Lower lobe of right lung (tissue), 2 donors: ENCODE results near the gene PRPF8. TPM values are rescaled to one million over a fixed set of nuclear protein-coding genes. Genes with fewer than 3 reads are reported as not detected.
"Not testable (repeated sequence)": the region's sequence is repeated elsewhere in the genome, so short reads cannot be mapped to it uniquely, and the experiment has no call there.

Source experiments
- ATAC-seq, 2 donors: fragments of 200-7000 bp; cut with Tn5 transposase; one replicate each; pipeline ENCODE4 v1.9.1; 2020 to 2022; ENCODE audit warnings: mild to moderate bottlenecking in 2 of 2, moderate library complexity in 2 of 2
- DNase-seq: peaks from one replicate; pipeline ENCODE4 v3.0.0-alpha.2; 2020
- H3K27ac ChIP-seq: fragments of 200-600 bp; one replicate; pipeline ENCODE4 v1.8.0; 2022
- H3K27me3 ChIP-seq: fragments of 200-600 bp; one replicate; pipeline ENCODE4 v1.8.0; 2022; ENCODE audit warnings: low read depth
- H3K36me3 ChIP-seq: fragments of 200-600 bp; one replicate; pipeline ENCODE4 v1.8.0; 2022; ENCODE audit warnings: mild to moderate bottlenecking
- H3K4me1 ChIP-seq: fragments of 200-600 bp; one replicate; pipeline ENCODE4 v1.8.0; 2022
- H3K4me3 ChIP-seq: fragments of 200-600 bp; one replicate; pipeline ENCODE4 v1.8.0; 2022; ENCODE audit warnings: mild to moderate bottlenecking
- H3K9me3 ChIP-seq: fragments of 200-600 bp; one replicate; pipeline ENCODE4 v1.8.0; 2022
- intact Hi-C: fragments of 100-400 bp; cut with DNase I; formaldehyde crosslinking; loops from one replicate; pipeline ENCODE4 v1.11.0; 2022
- total RNA-seq: library from RNA; stranded (reverse); fragmentation: NEBNext Ultra II Directional; extraction: Animal tissue kit (Norgen Biotek cat#: 25700); gene quantifications from one replicate; pipeline ENCODE4 v1.2.1, GENCODE V29; 2021
- TF ChIP-seq, protein P1 (sequence below): fragments of 200-600 bp; IDR thresholded peaks from one replicate; pipeline ENCODE4 v1.8.0; 2022; ENCODE audit warnings: antibody characterized with exemption, mild to moderate bottlenecking
- donor health status: DM: no; HTN: yes; CAD: no; lungs with severe emphysema.

PRPF8 gene
- total RNA-seq, 1 donor from 2014 or later: 280 TPM

DNA sequence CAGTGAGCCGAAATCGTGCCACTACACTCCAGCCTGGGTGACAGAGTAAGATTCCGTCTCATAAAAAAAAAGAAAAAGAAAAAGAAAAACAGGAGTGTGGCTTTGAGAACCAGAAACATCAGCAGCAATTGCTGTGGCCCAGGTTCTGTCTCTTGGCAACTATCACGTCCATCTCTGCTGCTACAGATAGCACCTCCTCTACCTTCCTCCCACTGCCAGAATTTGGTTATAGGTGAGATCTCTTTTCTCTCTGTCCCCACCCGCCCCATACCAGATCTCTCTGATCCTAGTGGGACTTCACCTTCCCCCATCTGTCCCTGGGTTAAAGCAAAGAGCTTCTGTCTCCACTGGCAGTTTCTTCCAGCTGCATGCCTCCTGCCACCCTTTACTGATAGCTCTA lies 22.4 kb upstream of the PRPF8 start:
- DNase-seq (no peak), ATAC-seq (no peak)
- TF ChIP-seq, protein P1, sequence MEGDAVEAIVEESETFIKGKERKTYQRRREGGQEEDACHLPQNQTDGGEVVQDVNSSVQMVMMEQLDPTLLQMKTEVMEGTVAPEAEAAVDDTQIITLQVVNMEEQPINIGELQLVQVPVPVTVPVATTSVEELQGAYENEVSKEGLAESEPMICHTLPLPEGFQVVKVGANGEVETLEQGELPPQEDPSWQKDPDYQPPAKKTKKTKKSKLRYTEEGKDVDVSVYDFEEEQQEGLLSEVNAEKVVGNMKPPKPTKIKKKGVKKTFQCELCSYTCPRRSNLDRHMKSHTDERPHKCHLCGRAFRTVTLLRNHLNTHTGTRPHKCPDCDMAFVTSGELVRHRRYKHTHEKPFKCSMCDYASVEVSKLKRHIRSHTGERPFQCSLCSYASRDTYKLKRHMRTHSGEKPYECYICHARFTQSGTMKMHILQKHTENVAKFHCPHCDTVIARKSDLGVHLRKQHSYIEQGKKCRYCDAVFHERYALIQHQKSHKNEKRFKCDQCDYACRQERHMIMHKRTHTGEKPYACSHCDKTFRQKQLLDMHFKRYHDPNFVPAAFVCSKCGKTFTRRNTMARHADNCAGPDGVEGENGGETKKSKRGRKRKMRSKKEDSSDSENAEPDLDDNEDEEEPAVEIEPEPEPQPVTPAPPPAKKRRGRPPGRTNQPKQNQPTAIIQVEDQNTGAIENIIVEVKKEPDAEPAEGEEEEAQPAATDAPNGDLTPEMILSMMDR: no peak
- H3K4me3 ChIP-seq: no peak overlapping the region
- H3K36me3 ChIP-seq: peaks cover 11% of the 10 kb centered on the region
- peaks cover 30% of the 10 kb centered on the region for H3K4me1 ChIP-seq
- H3K27ac ChIP-seq: no peak overlapping the region
- intact Hi-C loops: no loop called here
- H3K9me3 ChIP-seq: no peaks in the 10 kb centered on the region
- no peaks in the 10 kb centered on the region for H3K27me3 ChIP-seq

DNA sequence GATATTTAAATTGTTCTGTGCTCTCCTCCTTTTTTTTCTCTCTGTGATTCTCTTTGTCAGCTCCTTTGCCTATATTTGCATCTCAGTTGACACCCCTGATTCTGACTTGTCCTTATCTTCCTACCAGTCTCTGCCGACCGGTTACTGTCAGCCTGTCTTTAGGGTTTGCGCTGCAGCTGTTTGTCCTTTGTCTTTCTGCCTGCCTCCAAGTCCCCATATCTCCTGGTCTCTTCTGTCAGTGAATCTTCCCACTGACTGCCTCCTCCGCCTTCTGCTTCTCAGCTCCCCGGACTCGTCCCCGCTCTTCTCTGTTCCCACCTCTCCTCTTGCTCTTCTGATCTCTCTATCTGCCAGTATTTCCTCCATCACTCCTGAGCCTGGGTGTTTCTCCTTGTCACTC lies 20.3 kb upstream of the PRPF8 start:
- Histone ChIP-seq H3K9me3 (no peaks in the 10 kb centered on the region), H3K27me3 (no peaks in the 10 kb centered on the region), H3K4me3 (no peak overlapping the region), H3K4me1 (peaks cover 12% of the 10 kb centered on the region), H3K36me3 (no peaks in the 10 kb centered on the region), H3K27ac (no peak overlapping the region)
- DNase-seq: no peak
- intact Hi-C loops: no loop called here
- no peak for ATAC-seq
- TF ChIP-seq, protein P1: no peak

DNA sequence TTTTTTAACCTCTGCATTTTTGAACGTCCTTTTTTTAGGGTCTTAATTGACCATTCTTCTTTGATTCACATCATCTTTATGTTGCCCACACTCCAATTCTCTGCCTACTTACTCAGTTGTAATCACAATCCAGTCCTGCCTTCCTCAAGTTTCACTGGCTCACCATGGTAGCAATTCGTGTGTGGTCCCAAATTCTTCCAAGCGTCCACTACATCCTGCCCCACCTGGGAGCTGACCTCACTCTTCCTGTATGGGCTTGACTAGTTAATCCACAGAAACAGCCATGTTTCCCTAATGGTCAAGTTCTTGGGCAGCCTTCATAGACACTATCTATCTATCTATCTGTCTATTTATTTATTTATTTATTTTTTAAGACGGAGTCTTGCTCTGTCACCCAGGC lies 18.4 kb upstream of the PRPF8 start:
- DNase-seq (no peak), ATAC-seq (no peak)
- TF ChIP-seq, protein P1: no peak
- Histone ChIP-seq H3K4me3 (no peak overlapping the region), H3K27ac (no peak overlapping the region), H3K27me3 (no peaks in the 10 kb centered on the region), H3K4me1 (no peaks in the 10 kb centered on the region), H3K36me3 (no peaks in the 10 kb centered on the region), H3K9me3 (no peaks in the 10 kb centered on the region)
- intact Hi-C loops: no loop called here

DNA sequence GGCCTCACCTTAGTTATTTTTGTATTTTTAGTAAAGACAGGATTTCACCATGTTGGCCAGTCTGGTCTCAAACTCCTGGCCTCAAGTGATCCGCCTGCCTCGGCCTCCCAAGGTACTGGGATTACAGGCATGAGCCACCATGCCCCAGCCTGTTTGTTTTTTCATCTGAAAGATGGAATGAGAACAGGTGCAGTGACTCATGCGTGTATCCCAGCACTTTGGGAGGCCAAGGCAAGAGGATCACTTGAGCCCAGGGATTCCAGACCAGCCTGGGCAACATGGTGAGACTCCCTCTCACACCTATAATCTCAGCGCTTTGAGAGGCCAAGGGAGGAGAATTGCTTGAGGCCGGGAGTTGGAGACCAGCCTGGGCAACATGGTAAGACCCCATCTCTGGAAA lies 15.2 kb upstream of the PRPF8 start:
- not testable (repeated sequence) for H3K27ac ChIP-seq

DNA sequence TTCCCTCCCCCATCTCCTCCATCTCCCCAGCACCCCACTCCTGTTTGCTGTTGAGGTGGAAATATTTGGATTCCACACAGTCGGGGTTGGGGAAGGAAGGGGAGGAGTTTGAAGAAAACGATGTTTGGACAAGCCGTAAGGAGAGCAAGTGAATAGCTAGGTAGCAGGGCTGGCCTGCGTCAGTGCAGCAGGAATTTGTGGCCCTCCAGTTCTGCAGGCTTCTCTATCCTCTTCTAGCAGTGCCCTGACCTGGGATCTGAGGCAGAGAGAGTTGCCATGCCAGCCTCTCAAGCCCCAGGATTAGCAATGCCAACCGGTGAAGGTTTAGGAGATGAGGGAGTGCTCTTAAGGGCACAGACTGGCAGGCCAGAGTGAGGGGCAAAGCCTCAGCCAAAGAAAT lies 13.0 kb upstream of the PRPF8 start:
- no peak overlapping the region for H3K4me3 ChIP-seq
- peak; percentile 92 to 97 for ATAC-seq
- peak; percentile 64 for DNase-seq
- no peaks in the 10 kb centered on the region for H3K4me1 ChIP-seq
- H3K36me3 ChIP-seq: no peaks in the 10 kb centered on the region
- H3K27me3 ChIP-seq: no peaks in the 10 kb centered on the region
- no peaks in the 10 kb centered on the region for H3K9me3 ChIP-seq
- peak overlapping the region; percentile 64 for H3K27ac ChIP-seq
- TF ChIP-seq, protein P1: no peak
- intact Hi-C loops: no loop called here

More for the DNA sequence above, 15.2 kb upstream of the PRPF8 start:
- H3K27me3 ChIP-seq, DNase-seq, ATAC-seq, H3K9me3 ChIP-seq, H3K36me3 ChIP-seq, intact Hi-C loops, H3K4me1 ChIP-seq, H3K4me3 ChIP-seq: not testable (repeated sequence)

DNA sequence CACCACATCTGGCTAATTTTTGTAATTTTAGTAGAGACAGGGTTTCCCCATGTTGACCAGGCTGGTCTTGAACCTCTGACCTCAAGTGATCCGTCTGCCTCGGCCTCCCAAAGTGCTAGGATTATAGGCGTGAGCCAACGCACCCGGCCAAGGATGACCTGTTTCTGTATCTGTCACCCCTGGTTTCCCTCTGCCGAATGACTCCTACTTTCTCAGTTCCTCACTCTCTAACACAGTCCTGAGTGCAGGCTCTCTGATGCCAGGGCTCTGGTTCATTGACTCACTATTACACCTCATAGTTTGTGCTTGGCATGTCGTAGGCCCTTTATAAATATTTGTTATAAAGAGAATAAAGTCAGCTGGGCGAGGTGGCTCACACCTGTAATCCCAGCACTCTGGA lies 10.7 kb upstream of the PRPF8 start:
- TF ChIP-seq, protein P1: no peak
- DNase-seq (no peak), ATAC-seq (no peak)
- no peaks in the 10 kb centered on the region for H3K36me3 ChIP-seq
- no peak overlapping the region for H3K27ac ChIP-seq
- H3K4me1 ChIP-seq: no peaks in the 10 kb centered on the region
- no peaks in the 10 kb centered on the region for H3K9me3 ChIP-seq
- no peak overlapping the region for H3K4me3 ChIP-seq
- no peaks in the 10 kb centered on the region for H3K27me3 ChIP-seq
- intact Hi-C loops: no loop called here
